ENCODE measurements around the gene CNTN5. TPM values are rescaled to one million over a fixed set of nuclear protein-coding genes. Genes with fewer than 3 reads are reported as not detected.

The CNTN5 gene
- 15.6 TPM for total RNA-seq

DNA sequence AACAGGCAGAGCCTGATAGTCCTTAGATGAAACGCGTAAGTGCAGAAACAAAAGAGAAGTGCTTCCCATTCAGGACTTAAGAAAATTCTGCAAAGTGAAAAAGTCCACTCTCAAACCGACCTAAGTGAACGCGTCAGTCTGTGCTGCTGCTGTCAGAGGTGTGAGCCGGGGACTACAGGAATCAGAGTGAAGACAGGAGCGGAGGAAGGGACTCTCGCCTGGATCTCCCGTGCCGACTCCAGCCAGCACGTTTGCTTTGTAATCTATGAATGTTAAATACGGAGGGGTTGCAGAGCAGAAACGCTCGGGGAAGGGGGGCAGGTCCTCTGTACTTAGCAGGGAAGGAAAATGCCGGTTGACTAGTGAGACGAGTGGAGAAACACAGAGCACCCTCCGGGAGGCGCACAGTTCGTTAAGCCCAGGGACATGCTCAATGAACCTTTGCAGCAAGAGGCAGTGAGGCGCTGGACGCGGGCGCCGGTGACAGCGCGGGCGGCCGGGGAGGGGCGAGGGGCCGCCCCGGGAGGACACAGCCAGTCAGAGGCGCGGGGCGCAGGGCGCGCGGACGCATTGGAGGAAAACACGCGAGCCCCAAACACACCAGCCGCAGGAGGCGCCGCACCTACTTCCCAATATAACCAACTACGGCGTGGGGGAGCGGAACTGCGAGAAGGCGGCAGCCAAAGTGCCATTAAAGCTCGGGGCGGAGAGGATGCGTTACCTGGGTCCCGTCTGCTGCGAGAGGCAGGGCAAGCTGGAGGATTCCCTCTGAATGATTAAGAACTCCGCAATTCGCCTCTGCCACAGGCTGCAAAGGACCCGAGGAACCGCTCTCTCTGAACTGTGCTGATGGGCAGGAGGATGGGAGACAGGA lies at the start of gene CNTN5:
Gene CNTN5 (plus strand): TSS at position 598 of the 874 bp plus-strand sequence.

Data from camera-type eye (tissue), 1 donor.